Caki2 (cell line): ENCODE data around the gene PIGP. TPM values are rescaled to one million over a fixed set of nuclear protein-coding genes. Genes with fewer than 3 reads are reported as not detected.
A peak's percentile ranks its signal among the peaks of the same experiment; 100 is the strongest.

ENCODE experiments used
- DNase-seq: peaks from one replicate; pipeline ENCODE4 v3.0.0-alpha.2; 2015; ENCODE audit warnings: low read depth
- in situ Hi-C: cut with HindIII; loops from 2 replicates; pipeline ENCODE4 v1.10.0; 2016; ENCODE audit warnings: low sequenced_read_pairs, low pct_unique_long_range_greater_than_20kb, mixed read lengths
- total RNA-seq: library from RNA; depleted of rRNA; stranded (reverse); fragments of >200 nt; shearing (Covaris generic); gene quantifications from 2 replicates; pipeline ENCODE4 v1.2.3, GENCODE V29; 2014; ENCODE audit warnings: low replicate concordance

Gene PIGP
- total RNA-seq, 1 experiment from 2014 or later = 83.9 TPM

GRCh38 chr21:37079211-37079824, 6.4 kb upstream of the PIGP start:
- in situ Hi-C loops = no loop called here
- DNase-seq = peak; percentile 53

DNA sequence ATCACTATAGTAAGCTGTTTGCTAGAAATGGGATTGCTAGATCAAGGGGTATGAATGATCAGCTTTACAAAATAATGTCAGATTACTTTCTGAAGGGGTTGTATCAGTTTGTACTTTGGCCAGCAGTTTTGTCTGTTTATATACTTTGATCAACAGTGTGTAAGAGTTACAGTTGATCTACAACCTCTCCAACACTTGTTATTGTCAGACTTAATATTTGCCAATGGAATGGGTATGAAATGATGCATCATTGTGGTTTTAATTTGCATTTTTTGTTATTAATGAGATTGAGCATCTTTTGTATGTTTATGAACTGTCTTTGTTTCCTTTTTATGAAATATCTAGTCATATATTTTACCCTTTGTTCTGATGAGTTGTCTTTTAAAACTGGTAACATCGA, 4.5 kb upstream of the PIGP start:
- in situ Hi-C loops = no loop called here
- DNase-seq = no peak

DNA sequence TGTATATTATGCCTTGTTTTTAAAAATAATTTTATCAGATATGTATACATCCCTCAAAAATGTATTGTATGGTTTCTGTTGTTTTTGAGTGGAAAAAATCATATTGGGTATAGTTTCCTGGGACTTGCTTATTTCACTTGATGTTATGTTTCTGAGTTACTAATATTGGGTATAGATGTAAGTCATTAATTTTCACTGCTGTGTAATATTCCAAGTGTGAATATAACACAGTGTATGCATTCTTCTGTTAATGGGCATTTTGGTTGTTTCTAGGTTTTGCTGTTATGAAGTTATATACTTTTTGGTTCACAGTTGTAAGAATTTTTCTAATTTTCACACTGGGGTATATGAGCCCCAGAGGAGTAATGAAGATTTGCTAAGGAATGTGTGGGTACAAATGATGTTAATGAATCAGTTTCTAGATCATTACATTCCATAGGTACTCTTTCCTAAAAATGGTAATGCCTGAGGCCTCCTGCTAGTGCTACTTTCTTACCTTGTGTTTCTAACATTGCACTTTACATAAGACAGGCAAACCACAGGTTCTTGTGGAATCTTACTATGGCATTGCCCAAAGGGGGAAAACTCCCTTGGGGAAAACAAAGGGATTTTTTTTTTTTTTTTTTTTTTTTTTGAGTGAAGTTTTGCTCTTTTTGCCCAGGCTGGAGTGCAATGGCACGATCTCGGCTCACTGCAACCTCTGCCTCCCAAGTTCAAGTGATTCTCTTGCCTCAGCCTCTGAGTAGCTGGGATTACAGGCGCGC, 3.4 kb upstream of the PIGP start:
- in situ Hi-C loops = no loop called here
- DNase-seq = no peak

DNA sequence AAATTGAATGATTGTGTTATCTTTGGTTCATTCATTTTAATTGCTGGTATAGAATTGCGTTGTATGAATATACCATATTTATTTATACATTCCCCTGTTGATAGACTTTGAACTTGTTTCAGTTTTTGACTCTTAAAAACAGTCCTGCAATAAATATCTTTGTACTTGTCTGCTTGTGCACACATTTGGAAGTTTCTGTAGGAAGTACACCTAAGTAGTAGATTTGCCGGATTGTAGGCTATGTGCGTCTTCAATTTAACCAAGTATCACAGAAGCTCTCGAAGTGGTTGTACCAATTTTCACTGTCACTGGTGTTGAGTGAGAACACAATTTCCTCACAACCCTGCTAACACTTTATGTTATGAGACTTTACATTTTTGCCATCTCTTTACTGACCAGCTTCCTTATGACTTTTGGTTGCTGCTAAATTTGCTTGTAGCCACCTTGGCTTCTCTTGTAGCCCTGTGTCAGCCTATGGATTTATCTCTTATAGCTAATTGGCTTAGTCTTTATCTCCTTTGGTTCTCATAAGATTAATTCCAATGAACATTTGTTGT, 2.4 kb upstream of the PIGP start:
- no peak for DNase-seq
- in situ Hi-C loops = no loop called here

DNA sequence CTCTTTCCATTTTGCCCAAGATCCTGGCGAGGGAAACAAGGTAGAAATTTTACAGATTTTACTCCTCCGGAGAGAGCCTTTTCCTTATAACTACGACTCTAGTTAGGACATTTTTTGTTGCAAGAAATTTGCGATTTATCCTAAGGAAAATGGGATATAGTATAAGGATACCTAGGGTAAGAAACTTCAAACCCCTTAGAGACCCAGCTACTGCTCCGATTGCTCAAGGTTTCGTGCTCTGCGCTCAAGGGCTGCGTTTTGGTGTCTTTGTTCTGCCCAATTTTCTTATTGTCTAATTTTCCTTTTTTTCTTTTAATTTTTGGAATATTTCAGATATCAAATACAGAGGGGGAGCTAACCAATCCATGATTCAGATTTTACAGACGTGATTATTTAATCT, 1.7 kb upstream of the PIGP start:
- no peak for DNase-seq
- in situ Hi-C loops = no loop called here

DNA sequence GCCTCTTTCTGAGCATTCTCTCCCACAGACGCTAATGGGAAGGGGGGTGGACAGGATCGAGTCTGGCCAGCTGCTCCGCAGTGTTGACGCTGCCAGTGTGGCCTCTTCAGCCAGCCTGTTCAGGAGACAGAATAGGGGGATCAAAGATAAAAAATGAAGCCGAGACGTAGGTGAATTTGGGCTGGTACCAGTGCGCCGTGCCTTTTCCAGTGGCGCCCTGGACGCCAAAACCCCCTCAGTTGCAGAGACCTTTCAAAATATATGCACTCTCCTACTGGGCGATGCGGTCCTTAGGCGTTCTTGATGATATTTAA, 1.3 kb upstream of the PIGP start:
- DNase-seq = no peak
- in situ Hi-C loops = no loop called here

DNA sequence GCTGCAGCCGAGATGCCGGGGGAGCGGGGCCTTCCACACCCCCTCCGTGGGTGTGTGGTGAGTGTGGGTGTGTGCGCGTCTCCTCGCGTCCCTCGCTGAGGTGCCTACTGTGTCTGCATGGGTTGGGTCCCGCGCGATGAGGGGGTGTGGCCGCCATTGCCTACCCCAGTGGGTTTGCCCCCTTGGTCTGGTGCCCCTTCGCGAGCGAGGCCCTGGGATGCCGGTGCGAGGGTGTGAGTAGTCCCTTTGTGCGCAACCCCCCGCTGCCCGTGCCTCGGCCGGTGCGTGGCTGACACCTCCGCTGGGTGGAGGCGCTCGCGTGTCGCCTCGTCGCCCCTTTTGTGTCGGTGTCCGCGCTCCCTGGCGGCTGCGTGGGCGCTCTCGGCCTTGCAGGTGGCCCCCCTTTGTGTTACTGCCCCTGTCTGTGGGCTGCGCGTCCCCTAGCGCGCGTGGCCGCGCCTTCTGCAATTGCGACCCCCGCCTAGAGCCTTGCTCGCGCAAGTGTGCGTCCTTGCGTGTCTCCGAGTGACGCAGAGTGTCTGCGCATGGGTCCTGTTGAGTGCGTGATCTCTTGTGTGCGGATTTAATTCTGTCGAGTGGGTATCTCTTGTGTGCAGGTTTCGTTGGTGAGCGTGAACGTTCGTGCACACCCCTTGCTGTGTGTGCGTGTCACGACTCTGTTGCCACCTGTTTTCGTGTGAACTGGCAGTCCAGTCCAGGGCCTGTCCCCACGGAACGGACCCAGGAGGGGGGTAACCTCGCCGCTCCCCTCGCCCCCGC, 736 bp upstream of the PIGP start:
- in situ Hi-C loops = no loop called here
- peak; percentile 36 for DNase-seq

- DNase-seq = no peak
- in situ Hi-C loops = no loop called here
Observed at GRCh38 chr21:37072274-37072987, 440 bp downstream of the PIGP start.

GRCh38 chr21:37071561-37072273, 1.2 kb downstream of the PIGP start:
- in situ Hi-C loops = no loop called here
- peak; percentile 37 for DNase-seq

DNA sequence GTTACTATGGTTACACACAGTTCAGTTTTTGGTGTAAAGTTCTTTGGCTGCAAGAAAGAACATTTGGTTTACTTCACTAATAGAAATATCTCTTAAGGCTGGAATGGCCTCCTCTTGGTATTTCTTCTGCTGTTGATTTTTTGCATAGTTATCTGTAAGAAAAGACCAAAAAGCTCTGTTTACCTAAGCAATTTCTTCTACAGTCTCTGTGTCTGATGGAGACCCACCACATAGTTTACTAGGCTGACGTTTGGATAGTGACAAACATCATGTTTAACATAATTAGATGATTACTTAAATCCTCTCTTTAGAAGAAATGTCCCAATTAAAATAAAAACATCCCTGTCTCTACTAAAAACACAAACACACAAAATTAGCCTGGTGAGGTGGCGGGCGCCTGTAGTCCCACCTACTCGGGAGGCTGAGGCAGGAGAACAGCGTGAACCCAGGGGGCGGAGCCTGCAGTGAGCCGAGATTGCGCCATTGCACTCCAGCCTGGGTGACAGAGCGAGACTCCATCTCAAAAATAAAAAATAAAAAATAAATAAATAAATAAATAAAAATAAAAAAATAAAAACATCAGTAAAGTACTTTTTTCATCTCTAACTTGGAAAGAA, 7.2 kb downstream of the PIGP start:
- no peak for DNase-seq
- in situ Hi-C loops = no loop called here

DNA sequence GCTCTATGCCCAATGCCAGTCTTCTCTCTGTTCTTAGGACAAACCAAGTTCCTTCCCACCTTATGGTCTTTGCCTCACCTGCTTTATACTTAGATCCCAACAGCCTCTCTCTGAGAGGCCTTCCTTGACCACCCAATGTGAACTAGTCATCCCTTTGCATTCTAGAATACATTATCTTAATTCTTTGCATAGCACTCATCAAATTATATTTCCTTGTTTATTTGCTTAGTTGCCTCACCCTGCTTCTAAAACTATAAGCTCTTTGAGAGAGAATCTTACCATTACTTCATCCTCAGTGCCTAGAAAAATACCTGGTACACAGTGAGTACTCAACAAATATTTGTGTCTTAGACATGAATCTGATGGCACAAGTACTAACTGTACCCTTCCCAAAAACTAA, 8.0 kb downstream of the PIGP start:
- in situ Hi-C loops = no loop called here
- DNase-seq = peak; percentile 25

GRCh38 chr21:37063433-37063832, 9.4 kb downstream of the PIGP start:
- in situ Hi-C loops = no loop called here
- DNase-seq = no peak

DNA sequence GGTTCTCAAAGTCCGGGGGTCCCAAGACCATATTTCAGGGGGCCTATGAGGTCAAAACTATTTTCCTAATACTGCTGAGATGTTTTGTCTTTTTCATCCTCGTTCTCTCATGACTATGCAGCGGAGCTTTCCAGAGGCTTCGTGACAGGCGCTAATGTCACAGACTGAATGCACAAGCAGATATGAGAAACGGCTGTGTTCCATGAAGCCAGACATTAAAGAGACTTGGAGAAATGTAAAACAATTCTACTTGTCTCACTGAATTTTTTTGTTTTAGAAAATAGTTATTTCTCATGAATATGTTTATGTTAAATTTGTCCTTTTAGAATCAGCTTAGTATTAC, 10.3 kb downstream of the PIGP start:
- in situ Hi-C loops = no loop called here
- DNase-seq = no peak

GRCh38 chr21:37061926-37062592, 10.8 kb downstream of the PIGP start:
- no peak for DNase-seq
- in situ Hi-C loops = no loop called here

GRCh38 chr21:37060296-37060695, 12.6 kb downstream of the PIGP start:
- in situ Hi-C loops = no loop called here
- DNase-seq = peak; percentile 91

- in situ Hi-C loops = no loop called here
- no peak for DNase-seq
Observed at GRCh38 chr21:37059181-37059580, 13.7 kb downstream of the PIGP start.

- in situ Hi-C loops = no loop called here
- no peak for DNase-seq
Observed at GRCh38 chr21:37058261-37058660, 14.6 kb downstream of the PIGP start.
